Common myeloid progenitor, CD34-positive (primary cell): Measurements from ENCODE around the gene SLC6A7.
A peak's percentile ranks its signal among the peaks of the same experiment; 100 is the strongest.

Experiments used
- CTCF ChIA-PET: fragments of 350-600 bp; sonication (Branson Sonifier 250); formaldehyde crosslinking; loops from one replicate; lab custom pipeline; 2021; ENCODE audit warnings: antibody characterized with exemption; lab: Charles Lee
- POLR2A ChIA-PET: fragments of 350-600 bp; sonication (Branson Sonifier 250); formaldehyde crosslinking; loops from one replicate; lab custom pipeline; 2021; ENCODE audit warnings: antibody characterized with exemption; lab: Charles Lee
- DNase-seq, 3 donors: peaks; one replicate each; pipeline versions ENCODE4 v3.0.0 to v3.0.0-alpha.2; 2013
- H3K27ac ChIP-seq, 2 experiments: 1 replicate in 1 of 2; 2 replicates in 1 of 2; pipeline ENCODE4 v1.7.0; 2013; ENCODE audit warnings: inconsistent platforms in 2 of 2, low read length in 2 of 2, mild to moderate bottlenecking in 2 of 2, low read depth in 1 of 2, moderate library complexity in 1 of 2; ENCODE audit not compliant: severe bottlenecking in 2 of 2, insufficient read depth in 1 of 2, poor library complexity in 1 of 2
- H3K27me3 ChIP-seq, 5 experiments: replicated peaks in 2 of 5; 1 replicate in 3 of 5; 2 replicates in 2 of 5; pipeline versions ENCODE4 v1.6.1 to v1.7.0; 2013; ENCODE audit warnings: low read length in 4 of 5, mild to moderate bottlenecking in 2 of 5, moderate library complexity in 2 of 5, inconsistent platforms in 1 of 5; ENCODE audit not compliant: insufficient read depth in 5 of 5, control insufficient read depth in 4 of 5
- H3K36me3 ChIP-seq, 4 experiments: 1 replicate in 2 of 4; 2 replicates in 2 of 4; pipeline versions ENCODE4 v1.6.1 to v1.7.0; 2013; ENCODE audit warnings: low read length in 3 of 4, control low read depth in 1 of 4, mild to moderate bottlenecking in 1 of 4; ENCODE audit not compliant: control insufficient read depth in 4 of 4, insufficient read depth in 4 of 4
- H3K4me1 ChIP-seq, 4 experiments: 1 replicate in 3 of 4; 2 replicates in 1 of 4; pipeline versions ENCODE4 v1.6.1 to v1.7.1; 2013; ENCODE audit warnings: low read length in 3 of 4, mild to moderate bottlenecking in 3 of 4, control low read depth in 1 of 4, inconsistent platforms in 1 of 4, moderate library complexity in 1 of 4; ENCODE audit not compliant: control insufficient read depth in 4 of 4, insufficient read depth in 4 of 4; ENCODE audit errors: control extremely low read depth in 1 of 4
- H3K4me3 ChIP-seq, 7 experiments: 1 replicate in 4 of 7; 2 replicates in 3 of 7; pipeline versions ENCODE4 v1.5.1 to v1.7.0; 2013; ENCODE audit warnings: mild to moderate bottlenecking in 7 of 7, low read length in 6 of 7, moderate library complexity in 6 of 7, inconsistent platforms in 2 of 7, low read depth in 2 of 7, control low read depth in 1 of 7; ENCODE audit not compliant: insufficient read depth in 4 of 7, control insufficient read depth in 1 of 7; ENCODE audit errors: extremely low read depth in 1 of 7
- H3K9me3 ChIP-seq, 5 experiments: 1 replicate in 4 of 5; 2 replicates in 1 of 5; pipeline versions ENCODE4 v1.6.1 to v1.7.1; 2013; ENCODE audit warnings: low read length in 4 of 5, mild to moderate bottlenecking in 2 of 5, inconsistent platforms in 1 of 5, low read depth in 1 of 5, moderate library complexity in 1 of 5; ENCODE audit not compliant: control insufficient read depth in 4 of 5, insufficient read depth in 2 of 5; ENCODE audit errors: control extremely low read depth in 1 of 5
- WGBS: methylation state at CpG from one replicate; pipeline ENCODE4 v1.1.5; 2013; ENCODE audit not compliant: insufficient coverage; 5-methylcytosine and 5-hydroxymethylcytosine counted together

The SLC6A7 gene

DNA sequence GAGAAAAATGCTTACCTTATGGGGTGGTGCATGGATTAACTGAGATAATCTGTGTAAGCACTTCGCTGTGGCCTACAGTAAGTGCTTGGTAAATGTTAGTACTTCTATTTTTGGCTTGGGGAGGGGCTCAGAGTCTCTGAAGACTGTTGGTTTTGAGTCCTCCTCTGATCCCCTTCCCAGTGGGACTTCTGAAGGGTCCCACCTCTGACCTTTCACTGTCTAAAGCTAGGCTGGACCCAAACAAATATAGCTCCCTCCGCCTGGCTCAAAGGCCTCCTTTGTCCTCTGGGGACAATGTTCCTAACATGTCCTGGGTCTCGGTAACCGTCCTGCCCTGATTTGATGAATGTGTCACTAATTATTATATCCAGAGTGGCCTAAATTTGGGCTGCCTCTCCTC lies 64.9 kb downstream of the SLC6A7 start:
- WGBS, result 100% methylated on average over 4 of the region's 4 CpGs
- Histone ChIP-seq H3K4me1 (no peaks in the 10 kb centered on the region), H3K4me3 (no peak overlapping the region), H3K27me3 (no peaks in the 10 kb centered on the region), H3K27ac (no peak overlapping the region), H3K36me3 (no peaks in the 10 kb centered on the region), H3K9me3 (no peaks in the 10 kb centered on the region)
- ChIA-PET CTCF (interaction anchor here (0.6 to 1.8 kb wide), 4 partner anchors 10 to 170 kb away, joined by 3 to 5 read pairs (median 3); no protein-coding TSS in a partner anchor), POLR2A (no interaction called here)
- no peak for DNase-seq

DNA sequence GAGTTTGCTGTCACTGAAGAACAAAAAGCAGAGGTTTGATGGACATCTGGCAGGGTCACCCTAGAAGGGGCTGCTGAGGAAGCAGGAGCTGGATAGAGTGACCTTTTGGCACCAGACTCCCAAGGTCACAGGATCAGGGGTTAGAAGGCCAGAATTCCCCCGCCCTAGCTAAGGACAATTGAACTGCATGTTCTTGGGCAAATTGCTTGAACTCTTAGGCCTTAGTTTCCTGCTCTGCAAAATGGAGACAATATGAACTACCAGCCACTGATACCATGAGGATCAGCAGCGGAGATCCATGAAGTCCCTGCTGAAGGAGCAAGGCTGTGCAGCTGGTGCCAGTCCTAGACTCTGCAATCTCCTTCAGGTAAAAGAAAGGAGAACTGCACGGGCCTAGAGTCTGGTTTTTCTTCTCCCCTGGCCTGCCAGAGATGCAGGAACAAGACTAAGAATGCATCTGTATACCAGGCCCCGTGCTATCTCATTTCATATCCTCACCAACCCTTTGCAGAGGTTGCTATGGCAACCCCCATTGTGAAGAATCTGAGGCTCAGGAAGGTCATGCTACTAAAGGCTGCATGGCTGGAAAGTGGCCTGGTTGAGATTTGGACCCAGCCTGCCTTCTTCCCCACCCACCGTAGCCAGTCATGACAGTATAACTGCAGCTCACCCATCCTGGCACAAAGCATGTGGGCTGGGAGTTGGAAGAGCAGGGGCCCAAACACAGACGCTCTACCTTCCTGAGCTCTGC lies 66.0 kb downstream of the SLC6A7 start:
- Histone ChIP-seq H3K4me1 (no peaks in the 10 kb centered on the region), H3K27me3 (no peaks in the 10 kb centered on the region), H3K36me3 (no peaks in the 10 kb centered on the region), H3K9me3 (no peaks in the 10 kb centered on the region), H3K4me3 (no peak overlapping the region), H3K27ac (no peak overlapping the region)
- peak in 1 of 3 donors; percentile 12 for DNase-seq
- 86% methylated on average over 6 of the region's 6 CpGs for WGBS
- CTCF ChIA-PET, result interaction anchor here (0.6 to 1.8 kb wide), 3 partner anchors 9 to 94 kb away, joined by 3 to 5 read pairs (median 3); no protein-coding TSS in a partner anchor
- POLR2A ChIA-PET, result interaction anchor here (0.6 kb wide), 1 partner anchor 64 kb away, joined by 3 read pairs; no protein-coding TSS in a partner anchor

DNA sequence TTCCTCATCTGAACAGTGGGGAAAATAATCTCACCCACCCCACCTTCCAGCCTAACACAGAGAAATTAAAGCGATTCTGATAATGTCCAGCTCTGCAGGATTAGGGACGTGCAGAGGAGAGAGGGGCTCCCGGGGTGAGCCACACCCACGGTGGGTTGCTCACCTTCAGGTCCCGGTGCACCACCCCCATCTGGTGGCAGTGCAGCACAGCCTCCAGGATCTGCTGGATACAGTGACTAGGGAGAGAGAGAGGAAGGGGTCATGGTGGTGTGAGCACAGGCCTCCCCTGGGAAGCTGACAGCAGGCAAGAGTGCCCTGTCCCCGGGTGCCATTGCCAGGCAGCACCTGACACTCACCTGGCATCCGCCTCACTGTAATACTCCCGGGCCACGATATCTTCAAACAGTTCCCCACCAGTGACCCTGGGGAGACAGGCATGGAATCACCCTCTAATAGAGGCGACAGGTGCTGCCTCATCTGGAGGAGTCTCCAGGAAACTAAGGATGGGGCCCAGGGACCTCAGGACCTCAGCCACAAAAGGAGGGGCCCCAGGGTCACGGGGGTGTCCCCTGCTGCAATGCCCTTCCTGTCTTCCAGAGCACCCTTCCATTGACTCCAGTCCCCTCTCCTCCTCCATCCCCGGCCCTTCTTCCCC lies 66.7 kb downstream of the SLC6A7 start:
- Histone ChIP-seq H3K27ac (no peak overlapping the region), H3K4me3 (no peak overlapping the region), H3K4me1 (no peaks in the 10 kb centered on the region), H3K9me3 (no peaks in the 10 kb centered on the region), H3K27me3 (no peaks in the 10 kb centered on the region), H3K36me3 (no peaks in the 10 kb centered on the region)
- 90% methylated on average over 8 of the region's 12 CpGs for WGBS
- POLR2A ChIA-PET, result interaction anchor here (0.6 kb wide), 1 partner anchor 63 kb away, joined by 3 read pairs; no protein-coding TSS in a partner anchor
- no peak for DNase-seq
- CTCF ChIA-PET, result interaction anchor here (0.6 kb wide), 1 partner anchor 42 kb away, joined by 3 read pairs; no protein-coding TSS in a partner anchor

DNA sequence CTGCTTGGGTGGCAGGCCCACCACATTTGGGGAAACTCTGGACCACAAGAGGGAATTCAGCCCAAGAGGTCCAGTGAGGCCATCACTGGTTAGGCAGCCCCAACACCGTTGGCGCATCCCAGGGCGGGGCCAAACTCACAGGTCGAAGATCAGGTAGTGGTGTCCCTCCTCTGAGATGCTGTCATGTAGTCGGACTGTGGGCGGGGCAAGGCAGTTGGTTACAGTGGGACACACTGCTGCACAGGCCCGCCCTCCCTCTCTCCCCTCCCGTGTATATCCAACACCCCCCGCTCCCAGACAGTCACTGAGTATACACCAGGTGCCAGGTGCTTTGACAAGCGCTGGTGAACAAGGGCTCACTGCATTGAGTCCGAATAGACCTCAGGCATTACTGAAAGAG lies 67.6 kb downstream of the SLC6A7 start:
- H3K4me3 ChIP-seq, result no peak overlapping the region
- H3K27ac ChIP-seq, result no peak overlapping the region
- no peaks in the 10 kb centered on the region for H3K9me3 ChIP-seq
- ChIA-PET POLR2A (no interaction called here), CTCF (interaction anchor here (1.8 kb wide), 1 partner anchor 11 kb away, joined by 10 read pairs; no protein-coding TSS in a partner anchor)
- no peaks in the 10 kb centered on the region for H3K36me3 ChIP-seq
- 97% methylated on average over 11 of the region's 11 CpGs for WGBS
- DNase-seq, result no peak
- H3K27me3 ChIP-seq, result no peaks in the 10 kb centered on the region
- H3K4me1 ChIP-seq, result no peaks in the 10 kb centered on the region

DNA sequence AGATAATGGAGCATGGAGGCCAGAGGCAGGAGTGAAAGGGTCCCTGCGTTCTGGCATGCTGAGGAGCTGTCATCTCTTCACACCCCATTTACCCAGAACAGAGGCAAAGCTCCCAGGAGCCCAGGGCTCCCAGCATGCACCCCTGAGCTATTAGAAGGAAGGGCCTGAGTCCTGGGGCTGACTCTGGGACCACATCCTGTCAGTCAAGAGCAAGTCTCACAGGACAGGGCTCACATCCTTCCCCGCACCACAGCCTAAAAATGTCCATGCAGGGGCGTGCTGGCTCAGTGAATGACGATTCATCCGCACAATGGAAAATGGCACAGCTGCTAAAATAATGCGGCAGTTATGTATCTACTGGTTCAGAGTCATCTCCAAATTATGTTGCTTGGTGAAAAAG lies 68.3 kb downstream of the SLC6A7 start:
- Histone ChIP-seq H3K4me3 (no peak overlapping the region), H3K36me3 (no peaks in the 10 kb centered on the region), H3K4me1 (no peaks in the 10 kb centered on the region), H3K9me3 (no peaks in the 10 kb centered on the region), H3K27ac (no peak overlapping the region), H3K27me3 (no peaks in the 10 kb centered on the region)
- DNase-seq, result peak in 1 of 3 donors; percentile 9
- POLR2A ChIA-PET, result no interaction called here
- CTCF ChIA-PET, result interaction anchor here (1.8 kb wide), 1 partner anchor 10 kb away, joined by 10 read pairs; no protein-coding TSS in a partner anchor
- WGBS, result 71% methylated on average over 5 of the region's 6 CpGs
